HG03280 (cell line): ENCODE measurements around the gene NOBOX.
A peak's percentile ranks its signal among the peaks of the same experiment; 100 is the strongest.
"Not testable (repeated sequence)": the region's sequence is repeated elsewhere in the genome, so short reads cannot be mapped to it uniquely, and the experiment has no call there.

ENCODE experiments used
- ATAC-seq: cut with Tn5 transposase; IDR thresholded peaks from one replicate; pipeline ENCODE4 v1.9.1; 2021; ENCODE audit warnings: mild to moderate bottlenecking, moderate library complexity; ENCODE audit not compliant: unreplicated experiment

The NOBOX gene

GRCh38 chr7:144403649-144404061, at the start of gene NOBOX:
TSS of gene NOBOX (minus strand) at chr7:144403693.
- no peak for ATAC-seq

DNA sequence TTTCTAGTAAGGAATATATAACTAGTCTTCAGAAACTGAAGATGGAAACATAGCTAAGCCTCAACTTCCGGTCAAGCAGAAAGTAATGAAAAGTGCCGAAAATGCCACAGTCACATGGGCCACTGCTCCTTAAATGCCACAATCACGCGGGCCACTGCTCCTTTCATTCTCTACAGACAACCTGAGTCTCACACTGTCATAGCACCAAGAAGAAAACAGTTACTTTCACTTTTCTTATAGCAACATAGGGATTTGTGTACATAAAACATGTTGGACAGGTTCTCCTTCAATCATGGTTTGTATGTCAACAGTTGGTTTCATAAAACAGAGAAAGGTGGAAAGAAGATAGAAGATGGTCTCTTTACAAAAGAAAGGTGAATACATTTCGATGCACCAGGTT, 48.6 kb upstream of the NOBOX start:
- peak; percentile 54 for ATAC-seq

- ATAC-seq = no peak
These were observed 42.1 kb upstream of the NOBOX start for GRCh38 chr7:144445590-144445989.

GRCh38 chr7:144439717-144440205, 36.3 kb upstream of the NOBOX start:
- no peak for ATAC-seq

- ATAC-seq = no peak
These were observed 35.3 kb upstream of the NOBOX start for GRCh38 chr7:144438759-144439158.

DNA sequence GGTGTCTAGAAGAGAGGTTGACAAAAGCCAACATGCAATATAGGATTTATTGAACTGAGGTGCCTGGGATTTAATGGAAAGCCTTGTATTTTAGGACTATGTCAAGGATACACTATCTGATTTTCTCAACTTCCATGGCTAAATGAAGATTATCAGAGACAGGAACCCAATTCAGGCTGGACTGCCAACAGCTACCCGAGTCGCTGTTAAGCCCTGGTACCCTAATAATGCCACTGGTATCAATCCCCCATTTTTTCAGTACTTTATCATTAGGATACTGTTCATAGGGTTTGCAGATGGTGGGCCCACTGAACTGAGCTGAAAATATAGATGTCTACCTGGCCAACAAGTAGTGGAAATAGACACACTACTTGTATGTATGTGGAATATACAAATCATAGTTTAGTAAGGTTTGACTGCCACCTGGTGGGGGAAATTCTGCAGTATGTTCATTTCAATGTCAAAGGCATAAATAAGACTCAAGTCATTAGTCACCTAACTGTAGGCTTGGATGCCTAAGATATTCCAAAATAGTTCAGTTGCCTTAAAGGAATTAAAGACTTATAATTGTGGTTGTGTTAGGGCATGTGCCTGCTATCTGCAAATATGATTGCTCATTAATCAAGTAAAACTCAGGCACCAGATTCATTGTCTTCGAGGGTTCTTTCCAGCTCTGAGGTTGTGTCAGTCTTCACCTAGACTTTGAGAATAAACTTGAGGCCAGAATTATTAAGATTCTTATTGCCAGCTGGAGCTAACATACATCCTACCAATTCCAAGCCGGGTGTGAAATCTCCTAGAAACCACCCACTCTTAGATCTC, 34.1 kb upstream of the NOBOX start:
- ATAC-seq = no peak

- ATAC-seq = no peak
These were observed 33.0 kb upstream of the NOBOX start for GRCh38 chr7:144436500-144436899.

GRCh38 chr7:144428431-144428830, 24.9 kb upstream of the NOBOX start:
- ATAC-seq = no peak

DNA sequence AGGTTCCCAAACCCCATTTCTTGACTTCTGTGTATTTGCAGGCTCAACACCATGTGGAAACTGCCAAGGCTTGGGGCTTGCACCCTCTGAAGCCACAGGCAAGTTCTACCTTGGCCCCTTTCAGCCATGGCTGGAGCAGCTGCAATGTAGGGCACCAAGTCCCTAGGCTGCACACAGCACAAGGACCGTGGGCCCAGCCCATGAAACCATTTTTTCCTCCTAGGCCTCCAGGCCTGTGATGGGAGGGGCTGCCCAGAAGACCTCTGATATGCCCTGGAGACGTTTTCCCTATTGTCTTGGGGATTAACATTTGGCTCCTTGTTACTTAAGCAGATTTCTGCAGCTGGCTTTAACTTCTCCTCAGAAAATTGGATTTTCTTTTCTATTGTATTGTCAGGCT, 24.0 kb upstream of the NOBOX start:
- not testable (repeated sequence) for ATAC-seq

- ATAC-seq = not testable (repeated sequence)
These were observed 15.4 kb upstream of the NOBOX start for GRCh38 chr7:144418931-144419330.

- ATAC-seq = no peak
These were observed 12.8 kb upstream of the NOBOX start for GRCh38 chr7:144416341-144416740.

GRCh38 chr7:144415858-144416257, 12.4 kb upstream of the NOBOX start:
- no peak for ATAC-seq

DNA sequence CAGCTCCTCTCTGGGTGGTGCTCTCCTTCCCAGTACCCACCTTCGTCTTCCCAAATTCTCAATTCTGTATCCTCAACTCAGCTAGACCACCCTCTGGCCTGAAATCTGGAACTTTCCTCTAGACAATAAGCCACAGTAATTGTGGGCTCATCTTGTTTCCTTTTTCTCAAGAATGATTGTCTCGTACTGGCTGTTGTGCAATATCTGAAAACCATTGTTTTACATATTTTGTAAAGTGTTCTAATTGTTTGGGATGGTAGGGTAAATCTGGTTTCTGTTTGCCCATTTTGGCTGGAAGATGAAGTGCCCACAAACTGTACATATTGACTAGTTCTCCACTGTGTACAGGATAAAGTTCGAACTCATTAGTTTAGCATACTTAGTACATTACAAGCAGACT, 11.3 kb upstream of the NOBOX start:
- ATAC-seq = no peak

DNA sequence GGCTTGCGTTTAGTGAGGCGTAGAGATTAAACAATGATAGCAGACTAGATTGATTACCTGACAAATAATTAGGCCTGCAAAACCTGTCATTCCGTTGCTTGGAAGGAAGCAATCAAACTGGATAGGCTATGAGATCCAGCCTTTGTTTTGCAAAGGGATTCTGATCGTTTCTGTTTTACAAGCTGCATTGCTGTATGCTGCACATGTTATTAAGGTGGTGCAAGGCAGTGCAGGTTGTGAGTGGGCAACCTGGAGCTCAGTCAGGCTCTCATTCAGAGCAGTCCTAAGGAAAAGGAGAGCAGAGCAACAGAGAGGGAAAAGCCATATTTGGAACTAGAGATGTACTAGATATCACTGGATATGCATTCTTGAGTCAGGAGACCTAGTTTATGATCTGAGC, 6.9 kb upstream of the NOBOX start:
- ATAC-seq = no peak

GRCh38 chr7:144408121-144408520, 4.6 kb upstream of the NOBOX start:
- no peak for ATAC-seq

DNA sequence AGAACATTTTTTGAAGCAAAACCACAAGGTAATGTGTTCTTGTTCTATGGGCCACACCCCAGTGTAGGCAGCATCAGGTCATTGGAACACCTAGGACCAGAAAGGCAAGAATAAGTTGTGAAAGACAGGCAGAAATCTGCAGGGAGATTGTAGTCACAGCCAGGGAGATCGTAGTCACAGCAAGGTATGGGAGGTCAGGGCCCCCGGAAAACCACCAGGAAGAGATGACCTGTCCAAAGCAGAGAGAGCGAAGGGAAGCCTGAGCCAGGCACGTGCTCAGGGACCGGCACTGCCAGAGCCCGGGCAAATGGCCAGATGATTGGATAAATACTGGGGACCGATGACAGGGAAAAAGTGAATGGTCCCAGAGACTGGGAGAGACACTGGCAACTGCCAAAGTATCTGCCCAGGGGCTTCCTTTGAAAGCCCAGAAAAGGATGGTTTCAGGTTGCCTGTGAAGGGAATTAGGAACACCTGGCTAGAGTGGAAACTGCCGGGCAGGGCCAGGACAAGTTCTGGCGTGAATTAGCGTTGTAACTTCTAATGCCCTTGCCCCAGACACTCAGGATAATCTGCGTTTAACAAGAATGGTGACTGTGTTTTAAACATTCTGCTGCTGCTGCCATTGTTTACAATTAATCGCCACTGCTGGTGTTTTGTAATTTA, 3.9 kb upstream of the NOBOX start:
- no peak for ATAC-seq

- ATAC-seq = no peak
These were observed 1.5 kb upstream of the NOBOX start for GRCh38 chr7:144404946-144405345.

- no peak for ATAC-seq
These were observed 391 bp downstream of the NOBOX start for GRCh38 chr7:144403102-144403501.

- ATAC-seq = no peak
These were observed 2.0 kb downstream of the NOBOX start for GRCh38 chr7:144401490-144401889.

DNA sequence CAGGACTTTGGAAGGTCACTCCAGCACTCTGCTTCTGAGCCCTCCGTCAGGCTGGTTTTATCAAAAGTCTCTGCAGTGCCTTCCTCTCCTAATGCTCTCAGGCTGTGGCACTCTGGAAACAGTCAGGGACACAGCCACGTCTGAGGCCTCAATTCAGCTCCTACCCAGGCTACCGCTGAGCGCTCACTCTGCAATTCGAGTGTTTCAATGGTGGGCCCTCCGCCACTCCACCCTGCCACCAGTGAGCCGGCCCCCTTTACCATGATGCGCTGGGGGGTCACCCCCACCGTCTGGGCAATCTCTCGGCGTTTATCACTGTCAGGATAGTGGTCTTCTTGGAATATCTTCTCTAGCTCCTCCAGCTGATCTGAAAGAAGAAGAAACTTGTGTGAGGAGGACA, 3.5 kb downstream of the NOBOX start:
- no peak for ATAC-seq

DNA sequence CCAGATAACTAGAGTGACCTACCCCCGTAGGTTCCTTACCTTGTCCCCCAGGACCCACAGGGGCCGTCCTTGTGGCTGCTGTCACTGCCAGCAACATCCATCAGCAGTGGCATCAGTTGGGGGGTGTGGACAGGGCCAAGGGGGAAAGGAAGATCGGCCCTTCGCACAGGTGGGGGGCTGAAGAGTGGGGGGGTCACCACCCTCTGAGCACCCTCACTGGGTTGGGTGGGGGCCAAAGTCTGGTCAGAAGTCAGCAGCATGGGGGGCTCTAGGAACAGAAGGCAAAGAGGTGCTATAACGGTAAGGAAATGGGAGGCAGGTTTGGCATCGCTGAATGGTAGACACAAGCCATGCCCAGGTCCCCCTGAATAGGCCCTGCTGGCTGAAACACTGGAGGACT, 4.6 kb downstream of the NOBOX start:
- no peak for ATAC-seq

DNA sequence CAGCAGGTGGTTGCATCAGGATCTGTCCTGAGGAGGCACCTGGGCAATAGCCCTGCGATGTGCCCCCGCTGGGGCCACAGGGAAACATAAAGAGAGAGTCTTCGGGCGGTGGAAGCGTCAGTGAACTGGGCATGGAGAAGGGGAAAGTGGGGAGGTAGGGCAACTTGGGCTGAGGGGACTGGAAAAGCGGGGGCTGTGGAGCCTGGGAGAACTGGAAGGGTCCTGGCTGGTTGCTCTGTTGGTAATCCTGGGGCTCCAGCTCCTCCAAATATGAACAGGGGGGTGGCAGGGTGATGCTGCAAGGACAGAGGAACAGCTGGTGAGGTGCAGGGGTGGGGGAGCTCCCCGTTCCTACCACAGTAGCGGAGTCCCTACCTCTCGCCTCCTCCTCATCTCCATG, 5.2 kb downstream of the NOBOX start:
- ATAC-seq = no peak
